ENCODE measurements around the gene ACADSB. TPM values are rescaled to one million over a fixed set of nuclear protein-coding genes. Genes with fewer than 3 reads are reported as not detected.

Gene ACADSB
- total and polyA plus RNA-seq, 9 donors = 8.8 to 26.6 (median 24.0) TPM

GRCh38 chr10:122974023-122974422 is 34.8 kb upstream of the ACADSB start:
- intact Hi-C loops (cut with DNase I) = no loop called here
- Histone ChIP-seq H3K9me3 (no peaks in the 10 kb centered on the region), H3K27ac (no peak overlapping the region), H3K4me1 (ENCODE audit: insufficient read depth) (no peaks in the 10 kb centered on the region), H3K27me3 (no peaks in the 10 kb centered on the region), H3K36me3 (no peaks in the 10 kb centered on the region), H3K4me3 (no peak overlapping the region)
- no peak for DNase-seq
- WGBS, 3 donors = 65 to 68% (median 66%) methylated on average over 5 of the region's 5 CpGs
- TF ChIP-seq CTCF (IDR thresholded peaks at IDR 0.05) = no peak
- no peak for TF ChIP-seq POLR2A (IDR thresholded peaks at IDR 0.05)
- TF ChIP-seq EP300 (IDR thresholded peaks at IDR 0.05) = no peak

GRCh38 chr10:122974543-122975064 is 34.2 kb upstream of the ACADSB start:
- Histone ChIP-seq H3K9me3 (no peaks in the 10 kb centered on the region), H3K4me3 (no peak overlapping the region), H3K4me1 (ENCODE audit: insufficient read depth) (no peaks in the 10 kb centered on the region), H3K27ac (no peak overlapping the region), H3K36me3 (no peaks in the 10 kb centered on the region), H3K27me3 (no peaks in the 10 kb centered on the region)
- TF ChIP-seq POLR2A (IDR thresholded peaks at IDR 0.05) (no peak), EP300 (IDR thresholded peaks at IDR 0.05) (no peak), CTCF (IDR thresholded peaks at IDR 0.05) (no peak)
- 69 to 81% (median 79%) methylated on average over 3 of the region's 3 CpGs for WGBS, 3 donors
- no peak for DNase-seq
- intact Hi-C loops (cut with DNase I) = no loop called here

- Histone ChIP-seq H3K27ac (peak within 1 kb of the TSS; percentile 90 to 96), H3K27me3 (no peaks in the 10 kb centered on the region), H3K4me1 (ENCODE audit: insufficient read depth) (no peaks in the 10 kb centered on the region), H3K4me3 (peak within 1 kb of the TSS; percentile 72), H3K9me3 (no peaks in the 10 kb centered on the region), H3K36me3 (no peaks in the 10 kb centered on the region)
- 0 to 2% (median 1%) methylated on average over 46 to 73 of the region's 73 CpGs for WGBS, 3 donors
- DNase-seq = peak; percentile 90 to 96 (median 93)
- TF ChIP-seq POLR2A (IDR thresholded peaks at IDR 0.05) (peak; percentile 51), EP300 (IDR thresholded peaks at IDR 0.05) (no peak), CTCF (IDR thresholded peaks at IDR 0.05) (peak; percentile 84 to 99 (median 98))
- intact Hi-C loops (cut with DNase I) = no loop called here
These were observed 28.4 kb upstream of the ACADSB start, which contains the start of gene PSTK for GRCh38 chr10:122980209-122981065. Gene PSTK, plus strand, starts transcription at chr10:122980401. Its CDS starts 79 bp downstream, at chr10:122980480.

GRCh38 chr10:122981066-122981464 is 27.7 kb upstream of the ACADSB start:
- peak in 2 of 3 donors; percentile 31 to 39 for TF ChIP-seq CTCF (IDR thresholded peaks at IDR 0.05)
- no peak for TF ChIP-seq POLR2A (IDR thresholded peaks at IDR 0.05)
- no peak for TF ChIP-seq EP300 (IDR thresholded peaks at IDR 0.05)
- Histone ChIP-seq H3K27me3 (no peaks in the 10 kb centered on the region), H3K4me1 (ENCODE audit: insufficient read depth) (no peaks in the 10 kb centered on the region), H3K27ac (peak overlapping the region in 1 of 2 donors; percentile 96), H3K36me3 (no peaks in the 10 kb centered on the region), H3K9me3 (no peaks in the 10 kb centered on the region), H3K4me3 (peak overlapping the region; percentile 72)
- WGBS, 3 donors = 2 to 8% (median 3%) methylated on average over 4 of the region's 4 CpGs
- no peak for DNase-seq
- intact Hi-C loops (cut with DNase I) = no loop called here

Data from ovary (tissue), 9 donors.